Liver (tissue), 9 donors: ENCODE data around the gene BRD2. TPM values are rescaled to one million over a fixed set of nuclear protein-coding genes. Genes with fewer than 3 reads are reported as not detected.
A peak's percentile ranks its signal among the peaks of the same experiment; 100 is the strongest.

Experiments
- DNase-seq: peaks from one replicate; pipeline ENCODE4 v3.0.0-alpha.2; 2017; ENCODE audit warnings: low spot score
- H3K27ac ChIP-seq, 2 donors: one replicate each; pipeline ENCODE4 v1.7.0; 2013; ENCODE audit warnings: inconsistent platforms in 2 of 2, low read length in 2 of 2, control low read depth in 1 of 2, low read depth in 1 of 2, mild to moderate bottlenecking in 1 of 2
- H3K27me3 ChIP-seq, 4 donors: one replicate each; pipeline versions ENCODE4 v1.6.1 to v1.7.0; 2013; ENCODE audit warnings: low read length in 3 of 4, inconsistent platforms in 1 of 4, mild to moderate bottlenecking in 1 of 4, moderate library complexity in 1 of 4; ENCODE audit not compliant: control insufficient read depth in 4 of 4, insufficient read depth in 4 of 4
- H3K36me3 ChIP-seq, 4 donors: one replicate each; pipeline versions ENCODE4 v1.6.1 to v1.7.0; 2013; ENCODE audit warnings: low read length in 3 of 4, mild to moderate bottlenecking in 3 of 4, low read depth in 1 of 4, moderate library complexity in 1 of 4; ENCODE audit not compliant: control insufficient read depth in 4 of 4, insufficient read depth in 3 of 4
- H3K4me1 ChIP-seq, 4 donors: one replicate each; pipeline versions ENCODE4 v1.6.1 to v1.7.0; 2013; ENCODE audit warnings: low read length in 3 of 4, mild to moderate bottlenecking in 3 of 4, moderate library complexity in 1 of 4; ENCODE audit not compliant: control insufficient read depth in 4 of 4, insufficient read depth in 4 of 4
- H3K4me3 ChIP-seq, 3 donors: one replicate each; pipeline versions ENCODE4 v1.6.1 to v1.7.0; 2013; ENCODE audit warnings: low read length in 3 of 3, control low read depth in 1 of 3, low read depth in 1 of 3, mild to moderate bottlenecking in 1 of 3
- H3K9ac ChIP-seq, 2 donors: one replicate each; pipeline ENCODE4 v1.7.0; 2013; ENCODE audit warnings: low read length in 2 of 2, mild to moderate bottlenecking in 2 of 2, moderate library complexity in 2 of 2, control low read depth in 1 of 2, low read depth in 1 of 2
- H3K9me3 ChIP-seq, 4 donors: one replicate each; pipeline versions ENCODE4 v1.6.1 to v1.7.0; 2013; ENCODE audit warnings: low read length in 3 of 4; ENCODE audit not compliant: control insufficient read depth in 4 of 4
- EGR1 ChIP-seq, 2 donors: IDR thresholded peaks; 2 replicates each; pipeline ENCODE4 v1.6.1; 2016 to 2018; ENCODE audit warnings: antibody characterized with exemption in 2 of 2, low read depth in 2 of 2
- FOXA1 ChIP-seq: IDR thresholded peaks from 2 replicates; pipeline ENCODE4 v1.6.1; 2016; ENCODE audit warnings: antibody characterized with exemption
- FOXA2 ChIP-seq: IDR thresholded peaks from 2 replicates; pipeline ENCODE4 v1.6.1; 2016; ENCODE audit warnings: antibody characterized with exemption
- GABPA ChIP-seq, 2 donors: IDR thresholded peaks in 1 of 2; conservative IDR thresholded peaks in 1 of 2; 2 replicates each; pipeline ENCODE4 v1.6.1; 2016; ENCODE audit warnings: antibody characterized with exemption in 2 of 2, mild to moderate bottlenecking in 1 of 2, moderate library complexity in 1 of 2
- JUND ChIP-seq, 2 donors: IDR thresholded peaks; 2 replicates each; pipeline ENCODE4 v1.6.1; 2016; ENCODE audit warnings: antibody characterized with exemption in 2 of 2
- NR2F2 ChIP-seq: IDR thresholded peaks from 2 replicates; pipeline ENCODE4 v1.6.1; 2016; ENCODE audit warnings: antibody characterized with exemption
- SP1 ChIP-seq: IDR thresholded peaks from 2 replicates; pipeline ENCODE4 v1.6.1; 2018; ENCODE audit warnings: antibody characterized with exemption, mild to moderate bottlenecking
- TAF1 ChIP-seq: conservative IDR thresholded peaks from 2 replicates; pipeline ENCODE4 v1.6.1; 2016; ENCODE audit warnings: antibody characterized with exemption, mild to moderate bottlenecking
- YY1 ChIP-seq: IDR thresholded peaks from 2 replicates; pipeline ENCODE4 v1.6.1; 2016; ENCODE audit warnings: antibody characterized with exemption, mild to moderate bottlenecking
- WGBS: extraction: QIAGEN DNeasy Blood & Tissue Kit; methylation state at CpG from one replicate; pipeline ENCODE4 v1.1.7; 2013; 5-methylcytosine and 5-hydroxymethylcytosine counted together
- polyA plus RNA-seq, 2 donors: library from polyadenylated mRNA; stranded (reverse) in 1 of 2; unstranded in 1 of 2; fragments of 200-250 nt in 1 of 2; fragments of >200 nt in 1 of 2; fragmentation: Nextera tagmentation in 1 of 2; extraction: Ambion mirVana in 1 of 2; gene quantifications; one replicate each; pipeline versions ENCODE4 v1.2.1 to v1.2.3, GENCODE V29; 2013 to 2015
- total RNA-seq, 2 donors: library from RNA; depleted of rRNA; stranded (reverse); fragments of >200 nt; gene quantifications; one replicate each; pipeline ENCODE4 v1.2.3, GENCODE V29; 2014
- TF ChIP-seq, protein P1 (sequence below): IDR thresholded peaks from 2 replicates; pipeline ENCODE4 v1.6.1; 2016; ENCODE audit warnings: antibody characterized with exemption, mild to moderate bottlenecking
- TF ChIP-seq, protein P2 (sequence below): fragments of 150-350 bp; IDR thresholded peaks from 2 replicates; pipeline ENCODE4 v1.5.1; 2017; ENCODE audit warnings: improper control_type of control experiment, low read depth, low read length; ENCODE audit not compliant: missing input control
- donor health status: healthy.
- donor health status: healthy.
- donor health status: healthy.
- donor health status: healthy.
- donor health status: healthy.

The BRD2 gene
- total and polyA plus RNA-seq, 4 donors: 29.8 to 100 (median 50.2) TPM

DNA sequence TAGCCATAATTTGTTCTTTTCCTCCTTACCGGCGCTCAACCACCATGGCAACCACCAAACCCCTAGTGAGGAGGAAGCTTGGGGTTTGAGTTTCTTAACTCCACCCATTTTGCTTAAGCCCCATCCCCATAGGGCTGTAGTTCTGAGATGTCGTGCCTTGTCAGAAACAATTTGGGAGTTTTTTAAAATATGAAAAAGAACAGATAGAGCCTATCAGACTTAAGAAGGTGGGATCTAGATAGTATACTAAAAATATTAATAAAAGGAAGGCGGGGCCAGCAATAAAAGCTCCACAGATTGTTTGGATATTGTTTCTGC is 5.6 kb downstream of the BRD2 start (continued):
- TF ChIP-seq, protein P1, sequence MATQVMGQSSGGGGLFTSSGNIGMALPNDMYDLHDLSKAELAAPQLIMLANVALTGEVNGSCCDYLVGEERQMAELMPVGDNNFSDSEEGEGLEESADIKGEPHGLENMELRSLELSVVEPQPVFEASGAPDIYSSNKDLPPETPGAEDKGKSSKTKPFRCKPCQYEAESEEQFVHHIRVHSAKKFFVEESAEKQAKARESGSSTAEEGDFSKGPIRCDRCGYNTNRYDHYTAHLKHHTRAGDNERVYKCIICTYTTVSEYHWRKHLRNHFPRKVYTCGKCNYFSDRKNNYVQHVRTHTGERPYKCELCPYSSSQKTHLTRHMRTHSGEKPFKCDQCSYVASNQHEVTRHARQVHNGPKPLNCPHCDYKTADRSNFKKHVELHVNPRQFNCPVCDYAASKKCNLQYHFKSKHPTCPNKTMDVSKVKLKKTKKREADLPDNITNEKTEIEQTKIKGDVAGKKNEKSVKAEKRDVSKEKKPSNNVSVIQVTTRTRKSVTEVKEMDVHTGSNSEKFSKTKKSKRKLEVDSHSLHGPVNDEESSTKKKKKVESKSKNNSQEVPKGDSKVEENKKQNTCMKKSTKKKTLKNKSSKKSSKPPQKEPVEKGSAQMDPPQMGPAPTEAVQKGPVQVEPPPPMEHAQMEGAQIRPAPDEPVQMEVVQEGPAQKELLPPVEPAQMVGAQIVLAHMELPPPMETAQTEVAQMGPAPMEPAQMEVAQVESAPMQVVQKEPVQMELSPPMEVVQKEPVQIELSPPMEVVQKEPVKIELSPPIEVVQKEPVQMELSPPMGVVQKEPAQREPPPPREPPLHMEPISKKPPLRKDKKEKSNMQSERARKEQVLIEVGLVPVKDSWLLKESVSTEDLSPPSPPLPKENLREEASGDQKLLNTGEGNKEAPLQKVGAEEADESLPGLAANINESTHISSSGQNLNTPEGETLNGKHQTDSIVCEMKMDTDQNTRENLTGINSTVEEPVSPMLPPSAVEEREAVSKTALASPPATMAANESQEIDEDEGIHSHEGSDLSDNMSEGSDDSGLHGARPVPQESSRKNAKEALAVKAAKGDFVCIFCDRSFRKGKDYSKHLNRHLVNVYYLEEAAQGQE: no peak
- no peak for TF ChIP-seq TAF1
- no peak for TF ChIP-seq SP1
- no peak for TF ChIP-seq FOXA2

DNA sequence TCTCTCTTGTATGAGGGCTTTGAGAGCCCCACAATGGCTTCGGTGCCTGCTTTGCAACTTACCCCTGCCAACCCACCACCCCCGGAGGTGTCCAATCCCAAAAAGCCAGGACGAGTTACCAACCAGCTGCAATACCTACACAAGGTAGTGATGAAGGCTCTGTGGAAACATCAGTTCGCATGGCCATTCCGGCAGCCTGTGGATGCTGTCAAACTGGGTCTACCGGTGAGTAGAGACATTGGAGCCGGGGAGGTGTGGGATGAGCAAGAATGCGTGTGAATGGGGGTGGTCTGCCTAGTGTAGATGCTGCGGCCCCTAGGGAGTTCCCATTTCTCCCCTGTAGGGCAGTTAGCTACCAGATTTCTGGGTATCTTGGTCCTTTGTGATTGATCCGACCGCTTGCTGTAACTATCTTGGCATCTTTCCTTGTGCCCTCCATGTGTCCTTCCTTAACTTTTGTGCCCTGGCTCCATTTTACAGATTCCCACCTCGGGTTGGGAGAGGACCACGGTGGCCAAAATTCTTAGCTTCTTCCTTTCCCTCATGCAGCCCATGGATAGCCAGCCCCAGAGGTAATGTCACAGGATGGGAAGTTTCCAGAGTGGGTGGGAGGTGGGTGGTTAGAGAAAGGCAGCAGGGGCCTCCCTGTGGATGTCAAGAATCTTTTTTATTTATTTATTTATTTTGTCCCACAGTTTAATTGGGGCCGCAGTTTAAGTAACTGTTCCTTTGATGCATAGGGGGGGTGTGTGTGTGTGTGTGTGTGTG is 6.3 kb downstream of the BRD2 start:
- no peaks in the 10 kb centered on the region for H3K9me3 ChIP-seq
- DNase-seq: no peak
- peak overlapping the region; percentile 88 to 98 (median 95) for H3K4me3 ChIP-seq
- H3K4me1 ChIP-seq: peaks cover 1 to 48% (median 45%) of the 10 kb centered on the region in 4 donors
- TF ChIP-seq NR2F2 (no peak), EGR1 (IDR thresholded peaks at IDR 0.05; ENCODE audit: low read depth in 2 of 2) (no peak), YY1 (no peak), FOXA1 (no peak), SP1 (no peak), GABPA (IDR thresholded peaks at IDR 0.05 in 1 of 2, conservative IDR thresholded peaks at IDR 0.05 in 1 of 2) (no peak), FOXA2 (no peak), JUND (IDR thresholded peaks at IDR 0.05) (no peak)
- TF ChIP-seq, protein P2, sequence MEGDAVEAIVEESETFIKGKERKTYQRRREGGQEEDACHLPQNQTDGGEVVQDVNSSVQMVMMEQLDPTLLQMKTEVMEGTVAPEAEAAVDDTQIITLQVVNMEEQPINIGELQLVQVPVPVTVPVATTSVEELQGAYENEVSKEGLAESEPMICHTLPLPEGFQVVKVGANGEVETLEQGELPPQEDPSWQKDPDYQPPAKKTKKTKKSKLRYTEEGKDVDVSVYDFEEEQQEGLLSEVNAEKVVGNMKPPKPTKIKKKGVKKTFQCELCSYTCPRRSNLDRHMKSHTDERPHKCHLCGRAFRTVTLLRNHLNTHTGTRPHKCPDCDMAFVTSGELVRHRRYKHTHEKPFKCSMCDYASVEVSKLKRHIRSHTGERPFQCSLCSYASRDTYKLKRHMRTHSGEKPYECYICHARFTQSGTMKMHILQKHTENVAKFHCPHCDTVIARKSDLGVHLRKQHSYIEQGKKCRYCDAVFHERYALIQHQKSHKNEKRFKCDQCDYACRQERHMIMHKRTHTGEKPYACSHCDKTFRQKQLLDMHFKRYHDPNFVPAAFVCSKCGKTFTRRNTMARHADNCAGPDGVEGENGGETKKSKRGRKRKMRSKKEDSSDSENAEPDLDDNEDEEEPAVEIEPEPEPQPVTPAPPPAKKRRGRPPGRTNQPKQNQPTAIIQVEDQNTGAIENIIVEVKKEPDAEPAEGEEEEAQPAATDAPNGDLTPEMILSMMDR: no peak
- TF ChIP-seq, protein P1: no peak
- no peak overlapping the region for H3K27ac ChIP-seq
- WGBS: 3% methylated on average over 14 of the region's 14 CpGs
- H3K27me3 ChIP-seq: no peaks in the 10 kb centered on the region
- peaks cover 20 to 53% (median 44%) of the 10 kb centered on the region in 4 donors for H3K36me3 ChIP-seq
- peak overlapping the region; percentile 84 to 91 for H3K9ac ChIP-seq
